Lower leg skin (tissue), 4 donors: ENCODE measurements around the gene PRRG2. TPM values are rescaled to one million over a fixed set of nuclear protein-coding genes. Genes with fewer than 3 reads are reported as not detected.
A peak's percentile ranks its signal among the peaks of the same experiment; 100 is the strongest.

Experiments used
- DNase-seq, 2 donors: peaks; one replicate each; pipeline ENCODE4 v3.0.0-alpha.2; 2019; ENCODE audit warnings: low spot score in 2 of 2
- H3K4me3 ChIP-seq: fragments of 200-600 bp; sonication (generic); 2 replicates; pipeline ENCODE4 v1.5.1; 2017; ENCODE audit warnings: mild to moderate bottlenecking, low read depth; ENCODE audit not compliant: poor library complexity, severe bottlenecking
- CTCF ChIP-seq, 3 donors: fragments of 450-650 bp; IDR thresholded peaks; one replicate each; pipeline ENCODE4 v1.5.1; 2016; ENCODE audit warnings: antibody characterized with exemption in 3 of 3, mild to moderate bottlenecking in 3 of 3, moderate library complexity in 2 of 3
- POLR2A ChIP-seq, 2 donors: fragments of 450-650 bp; IDR thresholded peaks; one replicate each; pipeline ENCODE4 v1.6.1; 2016 to 2017; ENCODE audit warnings: antibody characterized with exemption in 2 of 2, mild to moderate bottlenecking in 1 of 2, moderate library complexity in 1 of 2
- WGBS, 2 donors: methylation state at CpG; one replicate each; pipeline ENCODE4 v1.1.5; 2018; 5-methylcytosine and 5-hydroxymethylcytosine counted together
- intact Hi-C: fragments of 100-400 bp; cut with DNase I; formaldehyde crosslinking; loops from one replicate; pipeline ENCODE4 v1.15.0; 2023; ENCODE audit warnings: low total_unique reads
- total RNA-seq, 4 donors: library from RNA; depleted of rRNA; stranded (reverse); fragments of >200 nt; gene quantifications; one replicate each; pipeline ENCODE4 v1.1.0, GENCODE V29; 2016

Gene PRRG2
- total RNA-seq, 4 donors from 2014 or later, result 13.9 to 31.2 (median 18.6) TPM

- no peak for DNase-seq
These were observed 26.4 kb upstream of the PRRG2 start for GRCh38 chr19:49554701-49555181.

GRCh38 chr19:49555600-49556411 lies 25.3 kb upstream of the PRRG2 start:
- intact Hi-C loops, result no loop called here
- TF ChIP-seq POLR2A (IDR thresholded peaks at IDR 0.05) (no peak), CTCF (IDR thresholded peaks at IDR 0.05) (no peak)
- peak in 1 of 2 donors; percentile 90 for DNase-seq
- no peak overlapping the region for H3K4me3 ChIP-seq
- WGBS, 2 donors, result 83 to 85% methylated on average over 51 of the region's 53 CpGs

More at GRCh38 chr19:49554701-49555181, 26.4 kb upstream of the PRRG2 start:
- WGBS, 2 donors, result 70 to 82% methylated on average over 17 of the region's 17 CpGs
- no peak overlapping the region for H3K4me3 ChIP-seq
- TF ChIP-seq CTCF (IDR thresholded peaks at IDR 0.05) (no peak), POLR2A (IDR thresholded peaks at IDR 0.05) (no peak)
- intact Hi-C loops, result no loop called here

- TF ChIP-seq CTCF (IDR thresholded peaks at IDR 0.05) (no peak), POLR2A (IDR thresholded peaks at IDR 0.05) (no peak)
- H3K4me3 ChIP-seq, result no peak overlapping the region
- intact Hi-C loops, result no loop called here
- 86 to 87% methylated on average over 36 to 66 of the region's 66 CpGs for WGBS, 2 donors
- DNase-seq, result no peak
These were observed 24.4 kb upstream of the PRRG2 start for GRCh38 chr19:49556412-49557398.

- intact Hi-C loops, result no loop called here
- no peak for DNase-seq
- H3K4me3 ChIP-seq, result no peak overlapping the region
- whole genome bisulfite sequencing, 2 donors, result 92 to 93% methylated on average over 18 of the region's 18 CpGs
- no peak for TF ChIP-seq CTCF (IDR thresholded peaks at IDR 0.05)
These were observed 23.3 kb upstream of the PRRG2 start for GRCh38 chr19:49557641-49558325.

GRCh38 chr19:49558591-49558990 lies 22.5 kb upstream of the PRRG2 start:
- intact Hi-C loops, result no loop called here

More at GRCh38 chr19:49558591-49558990, 22.5 kb upstream of the PRRG2 start:
- no peak for DNase-seq
- H3K4me3 ChIP-seq, result no peak overlapping the region
- TF ChIP-seq CTCF (IDR thresholded peaks at IDR 0.05) (no peak), POLR2A (IDR thresholded peaks at IDR 0.05) (no peak)
- 83 to 87% methylated on average over 7 of the region's 7 CpGs for WGBS, 2 donors
